ENCODE measurements around the gene MRPL39.

MRPL39 gene

GRCh38 chr21:25537174-25537573, 70.1 kb downstream of the MRPL39 start:
- in situ Hi-C loops (cut with HindIII; ENCODE audit: low pct_ligation_motif_present, low sequenced_read_pairs) = no loop called here
- H3K27me3 ChIP-seq (replicated peaks) = no peaks in the 10 kb centered on the region
- H3K36me3 ChIP-seq (replicated peaks) = no peaks in the 10 kb centered on the region
- H3K4me3 ChIP-seq (ENCODE audit: low read depth, low read length) = no peak overlapping the region
- DNase-seq = no peak
- no peak for TF ChIP-seq CTCF (IDR thresholded peaks at IDR 0.05; ENCODE audit: low read depth, low read length, missing control alignments)
- no peak overlapping the region for H3K27ac ChIP-seq

GRCh38 chr21:25536752-25537151, 70.5 kb downstream of the MRPL39 start:
- TF ChIP-seq CTCF (IDR thresholded peaks at IDR 0.05; ENCODE audit: low read depth, low read length, missing control alignments) = no peak
- H3K27ac ChIP-seq = no peak overlapping the region
- H3K4me3 ChIP-seq (ENCODE audit: low read depth, low read length) = no peak overlapping the region
- H3K36me3 ChIP-seq (replicated peaks) = no peaks in the 10 kb centered on the region
- no peaks in the 10 kb centered on the region for H3K27me3 ChIP-seq (replicated peaks)
- in situ Hi-C loops (cut with HindIII; ENCODE audit: low pct_ligation_motif_present, low sequenced_read_pairs) = no loop called here
- DNase-seq = no peak

DNA sequence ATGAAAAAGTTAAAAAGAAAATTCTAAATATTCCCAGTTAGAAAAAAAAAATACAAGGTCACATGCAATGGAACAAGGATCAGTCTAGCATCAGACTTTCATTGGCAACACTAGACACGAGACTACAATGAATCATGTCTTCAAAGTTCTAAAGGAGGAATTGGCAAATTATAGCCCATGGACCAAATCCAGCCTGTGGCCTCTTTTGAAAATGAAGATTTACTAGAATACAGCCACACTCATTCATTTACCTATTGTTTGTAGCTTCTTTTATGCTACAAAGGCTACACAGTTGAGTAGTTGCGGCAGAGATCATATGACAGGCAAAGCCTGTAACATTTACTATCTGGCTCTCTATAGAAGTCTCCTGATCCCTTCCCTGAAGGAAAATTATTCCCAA, 71.4 kb downstream of the MRPL39 start:
- in situ Hi-C loops (cut with HindIII; ENCODE audit: low pct_ligation_motif_present, low sequenced_read_pairs) = no loop called here
- no peak for TF ChIP-seq CTCF (IDR thresholded peaks at IDR 0.05; ENCODE audit: low read depth, low read length, missing control alignments)
- H3K36me3 ChIP-seq (replicated peaks) = no peaks in the 10 kb centered on the region
- H3K27ac ChIP-seq = no peak overlapping the region
- DNase-seq = no peak
- no peaks in the 10 kb centered on the region for H3K27me3 ChIP-seq (replicated peaks)
- no peak overlapping the region for H3K4me3 ChIP-seq (ENCODE audit: low read depth, low read length)
